ENCODE data around the gene STK32A.

STK32A gene

GRCh38 chr5:147305147-147305546 is 70.3 kb downstream of the STK32A start:
- DNase-seq (ENCODE audit: extremely low read depth, insufficient read length): no peak
- no peaks in the 10 kb centered on the region for H3K36me3 ChIP-seq (ENCODE audit: control insufficient read depth, insufficient read depth, low read length)
- TF ChIP-seq CTCF (IDR thresholded peaks at IDR 0.05; ENCODE audit: insufficient read depth, low read length, poor library complexity, severe bottlenecking): no peak
- H3K4me3 ChIP-seq (replicated peaks; ENCODE audit: low read depth, low read length): no peak overlapping the region
- no peaks in the 10 kb centered on the region for H3K27me3 ChIP-seq (replicated peaks; ENCODE audit: control insufficient read depth, insufficient read depth, low read length)

DNA sequence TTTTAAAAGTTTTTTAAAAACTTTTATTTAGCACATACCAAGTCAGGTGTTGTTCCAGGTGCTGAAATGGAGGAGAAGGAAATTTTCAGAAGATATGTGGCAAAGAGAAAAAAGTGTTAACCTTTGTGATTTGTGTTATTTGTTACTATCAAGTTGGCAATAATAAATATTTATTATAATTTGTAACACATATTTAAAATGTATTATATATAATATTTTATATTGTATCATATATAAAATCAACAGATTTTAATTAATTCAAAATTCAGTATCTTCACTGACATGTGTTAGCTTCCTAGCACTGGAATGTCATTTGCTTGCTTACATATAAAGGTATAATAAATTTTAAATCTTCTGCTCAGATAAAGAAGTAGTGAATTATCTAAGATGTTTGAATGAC is 71.5 kb downstream of the STK32A start:
- DNase-seq (ENCODE audit: extremely low read depth, insufficient read length): no peak
- H3K36me3 ChIP-seq (ENCODE audit: control insufficient read depth, insufficient read depth, low read length): no peaks in the 10 kb centered on the region
- no peaks in the 10 kb centered on the region for H3K27me3 ChIP-seq (replicated peaks; ENCODE audit: control insufficient read depth, insufficient read depth, low read length)
- TF ChIP-seq CTCF (IDR thresholded peaks at IDR 0.05; ENCODE audit: insufficient read depth, low read length, poor library complexity, severe bottlenecking): no peak
- no peak overlapping the region for H3K4me3 ChIP-seq (replicated peaks; ENCODE audit: low read depth, low read length)

GRCh38 chr5:147307170-147307569 is 72.3 kb downstream of the STK32A start:
- no peaks in the 10 kb centered on the region for H3K36me3 ChIP-seq (ENCODE audit: control insufficient read depth, insufficient read depth, low read length)
- no peak for TF ChIP-seq CTCF (IDR thresholded peaks at IDR 0.05; ENCODE audit: insufficient read depth, low read length, poor library complexity, severe bottlenecking)
- H3K4me3 ChIP-seq (replicated peaks; ENCODE audit: low read depth, low read length): no peak overlapping the region
- H3K27me3 ChIP-seq (replicated peaks; ENCODE audit: control insufficient read depth, insufficient read depth, low read length): no peaks in the 10 kb centered on the region
- DNase-seq (ENCODE audit: extremely low read depth, insufficient read length): no peak

- no peak for TF ChIP-seq CTCF (IDR thresholded peaks at IDR 0.05; ENCODE audit: insufficient read depth, low read length, poor library complexity, severe bottlenecking)
- Histone ChIP-seq H3K4me3 (replicated peaks; ENCODE audit: low read depth, low read length) (no peak overlapping the region), H3K27me3 (replicated peaks; ENCODE audit: control insufficient read depth, insufficient read depth, low read length) (no peaks in the 10 kb centered on the region), H3K36me3 (ENCODE audit: control insufficient read depth, insufficient read depth, low read length) (no peaks in the 10 kb centered on the region)
- no peak for DNase-seq (ENCODE audit: extremely low read depth, insufficient read length)
Measured at GRCh38 chr5:147309621-147310020, 74.8 kb downstream of the STK32A start.

DNA sequence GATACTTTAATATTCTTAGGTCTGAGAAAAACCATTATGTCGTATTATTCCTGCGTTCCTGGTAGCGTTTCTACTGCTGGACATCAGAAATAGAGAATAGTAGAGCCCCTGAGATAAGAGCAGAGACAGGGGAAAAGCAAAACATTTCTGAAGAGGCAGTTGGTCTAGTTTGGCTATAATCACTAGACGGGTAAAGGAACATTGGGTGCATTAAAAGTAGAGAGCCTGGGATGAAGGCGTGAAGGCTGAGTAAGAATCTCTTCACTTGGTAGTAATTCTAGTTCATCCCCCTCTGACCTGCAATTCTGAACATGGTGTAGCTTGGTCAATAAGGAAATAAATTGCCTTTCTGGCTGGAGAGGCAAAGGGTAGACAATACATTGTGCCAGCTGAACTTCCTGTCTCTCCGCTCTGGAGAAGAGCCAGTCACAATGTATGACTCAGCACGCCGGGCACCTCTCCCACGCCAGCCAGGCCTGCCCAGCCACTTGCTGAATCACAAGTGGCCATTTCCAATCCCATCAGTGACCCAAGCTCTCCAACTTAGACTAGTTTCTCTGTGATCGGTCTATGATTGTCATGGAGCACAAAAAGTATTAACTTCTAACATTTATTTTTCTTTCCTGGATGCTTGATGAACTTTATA is 75.4 kb downstream of the STK32A start:
- no peak overlapping the region for H3K4me3 ChIP-seq (replicated peaks; ENCODE audit: low read depth, low read length)
- H3K36me3 ChIP-seq (ENCODE audit: control insufficient read depth, insufficient read depth, low read length): no peaks in the 10 kb centered on the region
- no peak for DNase-seq (ENCODE audit: extremely low read depth, insufficient read length)
- no peak for TF ChIP-seq CTCF (IDR thresholded peaks at IDR 0.05; ENCODE audit: insufficient read depth, low read length, poor library complexity, severe bottlenecking)
- H3K27me3 ChIP-seq (replicated peaks; ENCODE audit: control insufficient read depth, insufficient read depth, low read length): no peaks in the 10 kb centered on the region
